Measurements from ENCODE around the gene BECN2.
A peak's percentile ranks its signal among the peaks of the same experiment; 100 is the strongest.
"Not testable (repeated sequence)": the region's sequence is repeated elsewhere in the genome, so short reads cannot be mapped to it uniquely, and the experiment has no call there.

BECN2 gene

GRCh38 chr1:241979926-241980325, 22.4 kb downstream of the BECN2 start:
- DNase-seq (ENCODE audit: low read depth), result no peak

DNA sequence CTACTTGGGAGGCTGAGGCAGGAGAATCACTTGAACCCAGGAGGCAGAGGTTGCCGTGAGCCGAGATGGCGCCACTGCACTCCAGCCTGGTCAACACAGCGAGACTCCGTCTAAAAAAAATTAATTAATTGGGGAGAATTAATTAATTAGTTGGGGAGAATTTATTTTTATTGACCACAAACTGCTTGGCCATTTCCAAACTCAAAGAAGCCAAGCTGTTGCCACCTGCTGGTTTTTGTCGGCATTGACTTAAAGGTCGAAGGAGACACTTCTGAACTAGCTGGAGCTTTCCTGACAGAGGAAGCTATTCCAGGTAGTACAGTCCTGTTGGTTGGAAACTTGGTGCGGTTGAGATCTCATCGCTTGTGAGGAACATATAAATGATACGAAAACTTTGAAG, 28.2 kb downstream of the BECN2 start:
- DNase-seq (ENCODE audit: low read depth), result peak; percentile 27

DNA sequence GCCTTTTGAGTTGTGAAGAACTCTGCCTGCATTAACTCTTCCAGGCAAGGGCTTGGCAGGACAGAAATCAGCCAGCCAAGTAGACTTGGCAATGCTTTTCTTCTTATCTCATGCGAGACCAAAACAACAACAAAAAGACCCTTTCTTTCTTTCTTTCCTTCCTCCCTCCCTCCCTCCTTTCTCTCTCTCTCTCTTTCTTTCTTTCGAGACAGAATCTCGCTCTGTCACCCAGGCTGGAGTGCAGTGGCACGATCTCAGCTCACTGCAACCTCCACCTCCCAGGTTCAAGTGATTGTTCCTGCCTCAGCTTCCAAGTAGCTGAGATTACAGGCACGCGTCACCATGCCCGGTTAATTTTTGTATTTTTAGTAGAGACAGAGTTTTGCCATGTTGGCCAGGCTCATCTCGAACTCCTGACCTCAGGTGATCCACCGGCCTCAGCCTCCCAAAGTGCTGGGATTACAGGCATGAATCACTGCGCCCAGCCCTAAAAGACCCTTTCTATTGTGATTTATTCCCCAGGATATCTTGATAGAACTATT, 30.9 kb downstream of the BECN2 start:
- not testable (repeated sequence) for DNase-seq (ENCODE audit: low read depth)

- DNase-seq (ENCODE audit: low read depth), result peak; percentile 81
These were observed 32.5 kb downstream of the BECN2 start for GRCh38 chr1:241990040-241990439.

DNA sequence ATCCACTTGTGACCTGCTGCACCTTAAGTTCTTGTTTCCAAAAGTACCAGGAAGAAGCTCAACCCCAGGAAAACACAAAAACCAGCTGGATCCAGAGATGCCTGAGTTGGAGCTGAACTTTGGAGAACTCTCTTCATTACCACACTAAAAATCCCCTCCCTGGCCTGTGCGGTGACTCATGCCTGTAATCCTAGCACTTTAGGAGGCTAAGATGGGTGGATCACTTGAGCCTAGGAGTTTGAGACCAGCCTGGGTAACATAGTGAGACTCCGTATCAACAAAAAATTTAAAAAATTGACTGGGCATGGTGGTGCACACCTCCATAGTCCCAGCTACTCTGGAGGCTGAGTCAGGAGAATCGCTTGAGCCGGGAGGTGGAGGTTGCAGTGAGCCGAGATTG, 35.2 kb downstream of the BECN2 start:
- DNase-seq (ENCODE audit: low read depth), result peak; percentile 15

GRCh38 chr1:241994171-241994570, 36.6 kb downstream of the BECN2 start:
- DNase-seq (ENCODE audit: low read depth), result no peak

GRCh38 chr1:241997401-241997998, 39.9 kb downstream of the BECN2 start:
- no peak for DNase-seq (ENCODE audit: low read depth)

DNA sequence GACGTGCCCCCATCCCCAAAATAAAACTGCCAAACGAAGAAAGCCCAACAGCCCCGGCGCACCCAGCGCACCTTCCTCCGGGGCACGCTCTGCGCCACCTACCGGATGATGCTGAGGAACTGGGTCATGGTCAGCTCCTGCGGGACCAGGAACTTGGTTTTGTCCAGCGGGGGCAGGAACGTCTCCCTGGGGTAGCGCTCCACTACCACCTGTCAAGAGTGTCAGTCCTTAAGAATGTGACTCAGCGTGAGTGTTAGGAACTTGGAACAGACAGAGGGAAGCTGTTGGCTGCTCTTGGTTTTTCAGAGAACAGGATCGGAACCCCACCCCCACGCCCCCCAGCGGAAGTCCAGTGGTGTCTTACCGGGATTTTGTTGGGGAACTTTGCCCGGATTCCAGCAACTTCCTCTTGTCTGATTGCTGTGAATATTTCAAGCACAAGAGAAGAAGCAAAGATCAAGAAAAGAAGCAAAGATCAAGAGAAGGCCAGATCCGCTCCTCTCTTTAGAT, 40.9 kb downstream of the BECN2 start:
- DNase-seq (ENCODE audit: low read depth), result peak; percentile 57

DNA sequence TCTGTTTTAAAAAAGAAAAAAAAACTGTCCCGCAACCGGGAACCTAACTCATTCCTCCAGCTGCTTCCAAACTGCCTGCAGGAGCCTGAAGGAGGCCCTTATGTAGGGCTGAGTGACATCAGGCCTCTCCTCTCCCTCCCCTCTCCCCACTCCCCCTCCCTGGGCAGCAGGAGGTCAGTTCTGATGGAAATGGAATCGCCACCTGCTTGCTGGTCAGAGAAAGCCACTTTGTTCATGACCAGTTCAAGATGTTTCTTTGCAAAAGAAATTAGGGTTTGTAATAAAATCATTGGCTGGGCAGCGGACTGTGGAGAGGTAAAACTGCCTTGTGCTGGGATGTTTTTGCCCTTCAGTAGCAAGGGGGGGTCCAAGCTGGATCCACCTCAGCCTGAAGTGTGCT, 41.5 kb downstream of the BECN2 start, which contains the start of gene MAP1LC3C:
MAP1LC3C (minus strand) TSS at position 73 of the 400 bp plus-strand sequence. CDS start 90 bp downstream, outside the sequence.
- DNase-seq (ENCODE audit: low read depth), result no peak

GRCh38 chr1:242000434-242000833, 42.9 kb downstream of the BECN2 start:
- DNase-seq (ENCODE audit: low read depth), result no peak

GRCh38 chr1:242002072-242002471, 44.5 kb downstream of the BECN2 start:
- DNase-seq (ENCODE audit: low read depth), result no peak

GRCh38 chr1:242002510-242002909, 44.9 kb downstream of the BECN2 start:
- no peak for DNase-seq (ENCODE audit: low read depth)

DNA sequence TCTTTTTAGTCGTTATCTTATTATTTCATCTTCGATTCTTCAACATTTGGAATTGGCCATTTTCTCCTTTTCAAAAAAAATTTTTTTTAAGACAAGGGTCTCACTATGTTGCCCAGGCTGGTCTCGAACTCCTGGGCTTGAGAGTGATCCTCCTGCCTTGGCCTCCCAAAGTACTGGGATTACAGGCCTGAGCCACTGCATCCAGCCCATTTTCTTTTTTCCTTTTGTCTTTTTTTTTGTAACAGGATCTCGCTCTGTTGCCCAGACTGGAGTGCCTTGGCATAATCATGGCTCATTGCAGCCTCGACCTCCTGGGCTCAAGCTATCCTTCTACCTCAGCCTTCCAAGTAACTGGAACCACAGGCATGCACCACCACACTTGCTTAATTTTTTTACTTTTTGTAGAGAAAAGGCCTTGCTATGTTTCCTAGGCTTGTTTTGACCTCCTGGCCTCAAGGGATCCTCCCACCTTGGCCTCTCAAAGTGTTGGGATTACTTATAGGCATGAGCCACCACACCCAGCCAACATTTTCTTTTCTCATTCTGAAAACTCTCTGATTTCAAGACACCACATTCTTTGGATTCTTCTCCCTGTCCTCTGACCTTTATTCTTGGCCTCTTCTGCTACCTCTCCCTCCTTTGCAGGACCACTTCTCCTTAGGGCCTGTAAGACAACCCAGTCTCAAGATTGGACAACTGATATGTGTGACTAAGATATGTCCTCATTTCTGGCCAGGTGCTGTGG, 47.4 kb downstream of the BECN2 start:
- no peak for DNase-seq (ENCODE audit: low read depth)

- DNase-seq (ENCODE audit: low read depth), result no peak
These were observed 48.4 kb downstream of the BECN2 start for GRCh38 chr1:242005866-242006535.

- DNase-seq (ENCODE audit: low read depth), result no peak
These were observed 49.4 kb downstream of the BECN2 start for GRCh38 chr1:242006976-242007375.

Data from amniotic epithelial cell (primary cell).